HepG2 (cell line): ENCODE results near the gene WDR70. TPM values are rescaled to one million over a fixed set of nuclear protein-coding genes. Genes with fewer than 3 reads are reported as not detected.

ENCODE experiments used
- ATAC-seq: fragments of 200-7000 bp; cut with Tn5 transposase; 3 replicates; pipeline ENCODE4 v1.9.1; 2020; ENCODE audit warnings: mild to moderate bottlenecking, moderate library complexity
- BruUV-seq: library from RNA; stranded (reverse); fragments of 400-500 nt; replicated peaks from 2 replicates; lab custom pipeline; 2021; lab: Mats Ljungman, UMichigan
- CTCF ChIA-PET: fragments of 300-600 bp; formaldehyde crosslinking; extraction: SDS; loops from one replicate; lab custom pipeline; 2021; ENCODE audit warnings: low total read pairs, inconsistent platforms, low intra/inter-chr PET ratio; lab: Yijun Ruan, JAX
- POLR2A ChIA-PET: fragments of 350-600 bp; sonication (Branson Sonifier 250); formaldehyde crosslinking; loops from one replicate; lab custom pipeline; 2020; ENCODE audit warnings: antibody characterized with exemption, inconsistent platforms; lab: Yijun Ruan, JAX
- DNase-seq: peaks from one replicate; pipeline ENCODE4 v3.0.0-alpha.2; 2015; ENCODE audit warnings: low spot score
- FAIRE-seq: peaks from 3 replicates; lab custom pipeline; 2011; peaks lifted over from hg19 to GRCh38; lab: Jason Lieb, UNC
- H2AFZ ChIP-seq: one replicate; pipeline ENCODE4 v1.6.1; 2011; ENCODE audit warnings: low read length, inconsistent platforms
- H3K27ac ChIP-seq: fragments of 300-600 bp; 3 replicates; pipeline ENCODE4 v1.8.0; 2011; ENCODE audit warnings: mixed run types, mild to moderate bottlenecking, mixed read lengths, low read length, inconsistent platforms; ENCODE audit not compliant: insufficient read depth; ENCODE audit errors: extremely low read length
- H3K27me3 ChIP-seq, 2 experiments: fragments of 200-600 bp in 1 of 2; 2 replicates in 1 of 2; 3 replicates in 1 of 2; pipeline versions ENCODE4 v1.6.0 to v1.8.0; 2011; ENCODE audit warnings: low read length in 2 of 2, mild to moderate bottlenecking in 2 of 2, moderate library complexity in 2 of 2, inconsistent platforms in 1 of 2; ENCODE audit not compliant: insufficient read depth in 2 of 2, control insufficient read depth in 1 of 2
- H3K36me3 ChIP-seq, 2 experiments: fragments of 200-600 bp in 1 of 2; replicated peaks in 1 of 2; 2 replicates in 1 of 2; 3 replicates in 1 of 2; pipeline versions ENCODE4 v1.5.1 to v1.8.0; 2011; ENCODE audit warnings: low read length in 2 of 2, inconsistent platforms in 1 of 2; ENCODE audit not compliant: insufficient read depth in 2 of 2, control insufficient read depth in 1 of 2
- H3K4me1 ChIP-seq: 2 replicates; pipeline ENCODE4 v1.5.1; 2012; ENCODE audit warnings: low read length, inconsistent platforms; ENCODE audit not compliant: insufficient read depth
- H3K4me2 ChIP-seq: 2 replicates; pipeline ENCODE4 v1.6.0; 2011; ENCODE audit warnings: low read depth, low read length, inconsistent platforms
- H3K4me3 ChIP-seq, 3 experiments: fragments of 200-600 bp in 1 of 3; sonication (generic), shearing (Covaris generic) in 1 of 3; replicated peaks in 1 of 3; 2 replicates each; pipeline ENCODE4 v1.5.1; 2011 to 2016; ENCODE audit warnings: low read length in 3 of 3, inconsistent platforms in 2 of 3, low read depth in 2 of 3, mild to moderate bottlenecking in 2 of 3, control low read depth in 1 of 3, mixed read lengths in 1 of 3; ENCODE audit not compliant: insufficient read depth in 1 of 3
- H3K79me2 ChIP-seq: one replicate; pipeline ENCODE4 v1.6.1; 2011; ENCODE audit warnings: low read length, inconsistent platforms; ENCODE audit not compliant: insufficient read depth
- H3K9ac ChIP-seq: 2 replicates; pipeline ENCODE4 v1.6.0; 2011; ENCODE audit warnings: mild to moderate bottlenecking, low read depth, low read length, inconsistent platforms; ENCODE audit not compliant: insufficient read depth
- H3K9me3 ChIP-seq: 2 replicates; pipeline ENCODE4 v1.5.1; 2012; ENCODE audit warnings: mild to moderate bottlenecking, low read length
- H4K20me1 ChIP-seq: 2 replicates; pipeline ENCODE4 v1.6.0; 2011; ENCODE audit warnings: inconsistent platforms, mild to moderate bottlenecking, low read length, moderate library complexity; ENCODE audit not compliant: insufficient read depth
- ELF4 ChIP-seq: sonication (generic); formaldehyde crosslinking; IDR thresholded peaks from 2 replicates; pipeline ENCODE4 v1.5.0; 2020; ENCODE audit warnings: missing genetic modification reagents, mild to moderate bottlenecking, moderate library complexity, borderline replicate concordance
- MIER3 ChIP-seq: IDR thresholded peaks from 2 replicates; pipeline ENCODE4 v1.6.1; 2016; ENCODE audit warnings: missing compliant biosample characterization, borderline replicate concordance
- MTF2 ChIP-seq: sonication (generic); formaldehyde crosslinking; IDR thresholded peaks from 2 replicates; pipeline ENCODE4 v1.5.0; 2020; ENCODE audit warnings: missing genetic modification reagents, borderline replicate concordance
- NFE2L2 ChIP-seq: fragments of 150-350 bp; IDR thresholded peaks from 2 replicates; pipeline ENCODE4 v1.6.1; 2014; ENCODE audit warnings: low read length
- NFYC ChIP-seq: IDR thresholded peaks from 2 replicates; pipeline ENCODE4 v1.6.1; 2016; ENCODE audit warnings: missing genetic modification reagents, missing compliant biosample characterization
- PAWR ChIP-seq: sonication (generic); formaldehyde crosslinking; IDR thresholded peaks from 2 replicates; pipeline ENCODE4 v1.4.0; 2020; ENCODE audit warnings: missing genetic modification reagents, mild to moderate bottlenecking, borderline replicate concordance
- PAXIP1 ChIP-seq: sonication (generic); formaldehyde crosslinking; conservative IDR thresholded peaks from 2 replicates; pipeline ENCODE4 v1.4.0; 2020; ENCODE audit warnings: mild to moderate bottlenecking, missing genetic modification reagents, moderate library complexity
- PRDM15 ChIP-seq: sonication (generic); formaldehyde crosslinking; IDR thresholded peaks from 2 replicates; pipeline ENCODE4 v1.4.0; 2020; ENCODE audit warnings: missing genetic modification reagents
- RFX5 ChIP-seq: IDR thresholded peaks from 2 replicates; pipeline ENCODE4 v1.6.1; 2011; ENCODE audit warnings: low read depth, low read length, improper control_type of control experiment
- SRSF4 ChIP-seq: fragments of 200-400 bp; formaldehyde crosslinking; IDR thresholded peaks from one replicate; pipeline ENCODE4 v1.6.1; 2018; ENCODE audit warnings: mild to moderate bottlenecking, low read depth, low read length, moderate library complexity; ENCODE audit not compliant: poor library complexity, severe bottlenecking
- TFDP1 ChIP-seq: IDR thresholded peaks from 2 replicates; pipeline ENCODE4 v1.6.1; 2016; ENCODE audit warnings: missing compliant biosample characterization, missing genetic modification reagents, borderline replicate concordance
- ZBTB42 ChIP-seq: sonication (generic); formaldehyde crosslinking; IDR thresholded peaks from 2 replicates; pipeline ENCODE4 v1.5.0; 2020; ENCODE audit warnings: mild to moderate bottlenecking, missing genetic modification reagents
- ZFP36L1 ChIP-seq: sonication (generic); formaldehyde crosslinking; IDR thresholded peaks from 2 replicates; pipeline ENCODE4 v1.8.0; 2022; ENCODE audit warnings: mild to moderate bottlenecking, missing genetic modification reagents, moderate library complexity
- ZNF382 ChIP-seq: sonication (generic); formaldehyde crosslinking; IDR thresholded peaks from 2 replicates; pipeline ENCODE4 v1.5.0; 2020; ENCODE audit warnings: missing genetic modification reagents, mild to moderate bottlenecking, borderline replicate concordance
- ZNF557 ChIP-seq: sonication (generic); formaldehyde crosslinking; IDR thresholded peaks from 2 replicates; pipeline ENCODE4 v1.4.0; 2020; ENCODE audit warnings: missing genetic modification reagents
- WGBS: methylation state at CpG from one replicate; pipeline ENCODE4 v1.1.6; 2017; ENCODE audit warnings: low lambda C conversion rate; 5-methylcytosine and 5-hydroxymethylcytosine counted together
- in situ Hi-C: cut with HindIII; loops from 2 replicates; pipeline ENCODE4 v1.10.0; 2017; ENCODE audit warnings: low pct_unique_long_range_greater_than_20kb; ENCODE audit not compliant: extremely low pct_ligation_motif_present
- intact Hi-C: fragments of 100-400 bp; cut with micrococcal nuclease; formaldehyde crosslinking; loops from one replicate; pipeline ENCODE4 v1.10.0; 2022; ENCODE audit not compliant: unreplicated experiment
- polyA plus RNA-seq, 8 experiments: library from polyadenylated mRNA; depleted of rRNA in 3 of 8; stranded (reverse) in 7 of 8; unstranded in 1 of 8; fragments of >200 nt; fragmentation: Illumina TruSeq in 4 of 8; extraction: Trizol in 4 of 8; gene quantifications; 2 replicates each; pipeline versions ENCODE4 v1.2.1 to v1.2.3, GENCODE V29; 2011 to 2016; ENCODE audit warnings: low read depth in 4 of 8, missing spikeins in 1 of 8, mixed read lengths in 1 of 8; ENCODE audit not compliant: insufficient read depth in 1 of 8
- total RNA-seq, 5 experiments: library from RNA; depleted of rRNA; stranded (reverse); fragments of >200 nt; fragmentation: Illumina TruSeq; extraction: Trizol; gene quantifications; 2 replicates each; pipeline ENCODE4 v1.2.3, GENCODE V29; 2016; ENCODE audit warnings: low read depth in 1 of 5

The WDR70 gene
- total and polyA plus RNA-seq, 2 of the 13 experiments (the other 11 are each of a cell fraction or from before 2014, with no cell fraction given): 14.6 to 30.6 TPM

- TF ChIP-seq ZNF382 (CRISPR knock-in tag): no peak
- TF ChIP-seq ELF4 (CRISPR knock-in tag): no peak
- no peak for TF ChIP-seq ZNF557 (CRISPR knock-in tag)
- no peak for TF ChIP-seq NFYC
These were observed 170.3 kb downstream of the WDR70 start (continued) for GRCh38 chr5:37549411-37549810.

GRCh38 chr5:37552161-37552560, 173.0 kb downstream of the WDR70 start:
- Histone ChIP-seq H3K27ac (no peak overlapping the region), H3K9ac (no peak overlapping the region), H3K4me1 (0 out of 2 replicates have a peak, but pooled peaks cover 11% of the 10 kb centered on the region), H4K20me1 (no peaks in the 10 kb centered on the region), H3K27me3 (no peaks in the 10 kb centered on the region), H3K4me3 (no peak overlapping the region), H3K4me2 (no peak overlapping the region), H3K9me3 (no peaks in the 10 kb centered on the region), H2AFZ (no peak overlapping the region), H3K36me3 (no peaks in the 10 kb centered on the region), H3K79me2 (no peaks in the 10 kb centered on the region)
- no peak for ATAC-seq
- ChIA-PET CTCF (interaction anchor here (1.3 kb wide), 1 partner anchor 139 kb away, joined by 3 read pairs; no protein-coding TSS in a partner anchor), POLR2A (no interaction called here)
- BruUV-seq: no TSS peak
- DNase-seq: no peak
- TF ChIP-seq MTF2 (no peak), NFE2L2 (no peak), RFX5 (no peak), PRDM15 (no peak), TFDP1 (CRISPR knock-in tag) (no peak), PAWR (no peak), PAXIP1 (CRISPR knock-in tag) (no peak), SRSF4 (no peak), ZBTB42 (CRISPR knock-in tag) (no peak), MIER3 (no peak), ZFP36L1 (CRISPR knock-in tag) (no peak)
- WGBS: 97% methylated on average over 3 of the region's 3 CpGs
- intact Hi-C loops: no loop called here
- in situ Hi-C loops: no loop called here
- FAIRE-seq: no peak
